ENCODE results near the gene RNASEH1. TPM values are rescaled to one million over a fixed set of nuclear protein-coding genes. Genes with fewer than 3 reads are reported as not detected.

RNASEH1 gene
- 46.6 to 56.5 TPM (median 53.7 TPM) in 5 replicates for total RNA-seq (2022; extraction: Qiagen RNA extraction)

DNA sequence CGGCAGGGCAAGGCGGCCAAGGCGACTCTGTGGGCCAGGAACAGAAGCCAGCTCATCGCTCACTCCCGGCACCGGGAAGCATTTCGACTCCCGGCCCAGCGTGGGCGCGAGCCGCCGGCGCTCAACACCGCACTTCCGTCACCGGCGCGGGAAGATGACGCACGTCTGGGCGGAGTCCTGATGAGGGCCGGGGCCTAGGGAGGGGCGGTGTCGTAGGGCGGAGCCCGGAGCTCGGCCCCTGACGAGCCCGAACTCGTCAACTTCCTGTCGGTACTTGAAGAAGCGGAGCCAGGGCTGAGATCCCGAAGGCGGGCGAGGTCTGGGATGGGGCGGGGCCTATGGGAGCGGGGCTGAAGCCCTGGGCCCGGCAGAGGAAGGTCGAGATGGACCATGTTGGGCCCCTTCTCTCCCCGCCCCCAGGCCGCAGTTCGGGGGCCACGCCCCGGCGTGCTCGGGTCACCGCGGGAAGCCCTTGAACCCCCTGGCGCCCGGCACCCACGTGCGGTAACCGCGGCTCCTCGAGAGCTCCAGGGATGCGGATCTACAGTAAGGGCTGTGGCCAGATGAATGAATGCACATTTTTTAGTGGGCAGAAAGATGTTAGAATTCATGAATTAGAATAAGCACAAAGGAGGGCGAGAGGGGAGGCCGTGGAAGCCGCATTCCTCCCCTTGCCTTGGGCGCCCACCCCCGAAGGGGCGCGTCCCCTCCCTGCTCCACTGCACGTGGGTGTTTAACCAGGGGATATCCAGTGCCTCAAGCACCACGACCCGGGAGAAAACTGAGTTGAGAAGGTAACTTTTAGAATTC lies at the start of gene RNASEH1:
Gene RNASEH1, minus strand, starts transcription at position 129 of the 810 bp plus-strand sequence. Its CDS starts 73 bp downstream, at position 56.

GRCh38 chr2:3594493-3595281 lies 36.6 kb upstream of the RNASEH1 start, which contains the start of gene COLEC11:
Gene COLEC11, plus strand, starts transcription at chr2:3595112. Its CDS starts 9,229 bp downstream, at chr2:3604341.

DNA sequence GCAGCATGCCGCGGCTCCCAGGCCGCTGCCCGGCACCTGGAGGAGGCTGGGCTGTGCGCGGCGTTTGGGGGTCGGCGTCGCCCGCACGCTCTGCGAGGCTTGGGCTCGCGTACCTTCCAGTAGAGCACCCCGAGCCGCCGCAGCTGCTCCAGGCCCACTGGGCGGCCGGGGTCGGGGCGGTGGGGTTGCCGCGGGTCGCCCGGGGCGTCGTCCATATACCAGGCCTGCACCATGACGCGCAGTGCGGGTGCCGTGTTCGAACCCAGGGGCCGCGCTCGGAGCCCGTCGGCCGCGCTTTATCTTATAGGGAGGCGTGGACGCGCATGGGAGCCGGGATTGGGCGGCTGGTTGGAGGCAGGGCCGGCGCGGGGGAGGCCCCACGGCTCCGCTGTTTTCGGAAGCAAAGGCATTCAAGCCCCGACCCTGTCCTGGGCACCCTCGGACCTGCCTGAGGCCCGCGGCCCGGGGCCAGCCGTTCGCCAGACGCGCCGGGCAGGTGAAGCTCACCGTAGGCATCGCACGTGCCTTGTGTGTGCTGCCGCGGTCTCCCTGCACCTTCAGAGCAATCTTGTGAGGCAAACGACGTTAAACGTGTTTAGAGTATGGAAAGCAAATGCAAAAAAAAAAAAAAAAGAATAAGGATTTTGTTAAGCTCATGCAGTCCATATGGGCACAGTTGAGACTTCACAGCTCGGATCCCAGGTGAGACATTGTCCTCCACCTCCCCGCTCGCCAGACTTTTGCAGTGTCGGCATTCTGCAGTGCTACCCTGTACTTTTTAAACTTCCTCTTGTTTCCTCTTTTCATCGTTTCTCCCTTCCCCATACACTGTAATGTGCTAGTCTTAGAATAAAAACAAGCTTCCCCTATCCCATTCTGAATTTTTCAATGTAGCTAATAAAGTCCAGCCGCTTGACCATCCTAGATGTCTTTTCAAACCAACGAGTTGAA lies 38.6 kb downstream of the RNASEH1 start, which contains the start of gene ADI1:
Gene ADI1, minus strand, starts transcription at position 277 of the 951 bp plus-strand sequence. Its CDS starts 44 bp downstream, at position 233.

Other genes starting within 250 kb of the RNASEH1 start
- gene EIPR1, start 180.5 kb downstream of the RNASEH1 start, total RNA-seq (2022; extraction: Qiagen RNA extraction) = 36.0 to 39.6 TPM (median 38.4 TPM) in 5 replicates
- gene TRAPPC12, start 178.6 kb downstream of the RNASEH1 start, total RNA-seq (2022; extraction: Qiagen RNA extraction) = 43.5 to 68.5 TPM (median 60.2 TPM) in 5 replicates
- 49.7 to 61.1 TPM (median 55.0 TPM) in 5 replicates for gene ADI1, start 38.8 kb downstream of the RNASEH1 start, total RNA-seq (2022; extraction: Qiagen RNA extraction)
- 2,770 to 4,672 TPM (median 2,866 TPM) in 5 replicates for gene RPS7, start 16.9 kb upstream of the RNASEH1 start, total RNA-seq (2022; extraction: Qiagen RNA extraction)
- 0.47 to 0.83 TPM (median 0.69 TPM) in 5 replicates for gene COLEC11, start 36.8 kb upstream of the RNASEH1 start, total RNA-seq (2022; extraction: Qiagen RNA extraction)
- 0.05 to 0.11 TPM (median 0.08 TPM) in 3 of 5 replicates, not detected in the others for gene ALLC, start 99.9 kb upstream of the RNASEH1 start, total RNA-seq (2022; extraction: Qiagen RNA extraction)
- 0.26 to 0.67 TPM (median 0.28 TPM) in 5 replicates for gene DCDC2C, start 145.2 kb upstream of the RNASEH1 start, total RNA-seq (2022; extraction: Qiagen RNA extraction)